Esophagus muscularis mucosa (tissue), 4 donors: ENCODE measurements around the gene SLC13A3. TPM values are rescaled to one million over a fixed set of nuclear protein-coding genes. Genes with fewer than 3 reads are reported as not detected.

Experiments
- DNase-seq: peaks from one replicate; pipeline ENCODE4 v3.0.0-alpha.2; 2017; ENCODE audit errors: extremely low spot score
- H3K27ac ChIP-seq, 4 donors: fragments of 200-600 bp; sonication (generic); replicated peaks in 1 of 4; 1 replicate in 3 of 4; 2 replicates in 1 of 4; pipeline ENCODE4 v1.5.1; 2016 to 2019; ENCODE audit warnings: mild to moderate bottlenecking in 1 of 4
- H3K27me3 ChIP-seq, 4 donors: fragments of 200-600 bp; sonication (generic); one replicate each; pipeline versions ENCODE4 v1.5.1 to v1.6.0; 2016 to 2019
- H3K36me3 ChIP-seq, 4 donors: fragments of 200-600 bp; sonication (generic); one replicate each; pipeline ENCODE4 v1.5.1; 2016 to 2019
- H3K4me1 ChIP-seq, 4 donors: fragments of 200-600 bp; sonication (generic); one replicate each; pipeline ENCODE4 v1.5.1; 2016 to 2019
- H3K4me3 ChIP-seq, 4 donors: fragments of 200-600 bp; sonication (generic); 1 replicate in 2 of 4; 2 replicates in 2 of 4; pipeline ENCODE4 v1.5.1; 2016 to 2019; ENCODE audit warnings: mild to moderate bottlenecking in 4 of 4, moderate library complexity in 1 of 4
- H3K9me3 ChIP-seq, 4 donors: fragments of 200-600 bp; sonication (generic); 1 replicate in 3 of 4; 2 replicates in 1 of 4; pipeline ENCODE4 v1.5.1; 2016 to 2019
- EP300 ChIP-seq: sonication (generic); formaldehyde crosslinking; IDR thresholded peaks from one replicate; pipeline ENCODE4 v1.6.1; 2017; ENCODE audit warnings: antibody characterized with exemption
- POLR2A ChIP-seq: fragments of 450-650 bp; IDR thresholded peaks from one replicate; pipeline ENCODE4 v1.6.1; 2017; ENCODE audit warnings: antibody characterized with exemption, moderate library complexity, mild to moderate bottlenecking, low read depth
- POLR2AphosphoS5 ChIP-seq, 2 donors: sonication (generic); formaldehyde crosslinking; IDR thresholded peaks; one replicate each; pipeline ENCODE4 v1.6.1; 2017; ENCODE audit warnings: antibody characterized with exemption in 2 of 2
- WGBS: methylation state at CpG from one replicate; pipeline ENCODE4 v1.1.5; 2018; 5-methylcytosine and 5-hydroxymethylcytosine counted together
- intact Hi-C: fragments of 100-400 bp; cut with DNase I; formaldehyde crosslinking; loops from one replicate; pipeline ENCODE4 v1.15.1; 2023
- total RNA-seq, 4 donors: library from RNA; depleted of rRNA; stranded (reverse); fragments of >200 nt; gene quantifications; one replicate each; pipeline versions ENCODE4 v1.1.0 to v1.2.1, GENCODE V29; 2016
- TF ChIP-seq, protein P1 (sequence below), 3 experiments: fragments of 200-600 bp in 2 of 3; fragments of 450-650 bp in 1 of 3; sonication (generic) in 2 of 3; IDR thresholded peaks; one replicate each; pipeline ENCODE4 v1.5.1; 2017 to 2019; ENCODE audit warnings: antibody characterized with exemption in 3 of 3, mild to moderate bottlenecking in 2 of 3, moderate library complexity in 1 of 3

Gene SLC13A3
- total RNA-seq, 4 donors from 2014 or later = 0.42 to 0.66 (median 0.61) TPM

DNA sequence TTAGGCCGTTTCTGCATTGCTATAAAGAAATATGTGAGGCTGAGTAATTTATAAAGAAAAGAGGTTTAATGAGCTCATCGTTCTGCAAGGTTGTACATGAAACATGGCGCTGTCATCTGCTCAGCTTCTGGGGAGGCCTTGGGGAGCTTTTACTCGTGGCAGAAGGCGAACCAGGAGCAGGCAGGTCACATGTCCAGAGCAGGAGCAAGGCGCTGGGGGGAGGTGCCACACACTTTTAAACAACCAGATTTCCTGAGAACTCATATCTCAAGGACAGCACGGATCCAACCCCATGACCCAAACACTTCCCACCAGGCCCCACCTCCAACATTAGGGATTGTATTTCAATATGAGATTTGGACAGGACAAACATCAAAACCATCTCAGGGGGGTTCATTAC is 6.4 kb upstream of the SLC13A3 start:
- peaks cover 0 to 6% (median 0%) of the 10 kb centered on the region in 4 donors for H3K9me3 ChIP-seq
- H3K36me3 ChIP-seq = no peaks in the 10 kb centered on the region
- no peak overlapping the region for H3K4me3 ChIP-seq
- no peak for DNase-seq
- no peak overlapping the region for H3K27ac ChIP-seq
- 77% methylated on average over 7 of the region's 7 CpGs for WGBS
- no peak for TF ChIP-seq POLR2A
- no peak for TF ChIP-seq POLR2AphosphoS5 (IDR thresholded peaks at IDR 0.05)
- TF ChIP-seq, protein P1, sequence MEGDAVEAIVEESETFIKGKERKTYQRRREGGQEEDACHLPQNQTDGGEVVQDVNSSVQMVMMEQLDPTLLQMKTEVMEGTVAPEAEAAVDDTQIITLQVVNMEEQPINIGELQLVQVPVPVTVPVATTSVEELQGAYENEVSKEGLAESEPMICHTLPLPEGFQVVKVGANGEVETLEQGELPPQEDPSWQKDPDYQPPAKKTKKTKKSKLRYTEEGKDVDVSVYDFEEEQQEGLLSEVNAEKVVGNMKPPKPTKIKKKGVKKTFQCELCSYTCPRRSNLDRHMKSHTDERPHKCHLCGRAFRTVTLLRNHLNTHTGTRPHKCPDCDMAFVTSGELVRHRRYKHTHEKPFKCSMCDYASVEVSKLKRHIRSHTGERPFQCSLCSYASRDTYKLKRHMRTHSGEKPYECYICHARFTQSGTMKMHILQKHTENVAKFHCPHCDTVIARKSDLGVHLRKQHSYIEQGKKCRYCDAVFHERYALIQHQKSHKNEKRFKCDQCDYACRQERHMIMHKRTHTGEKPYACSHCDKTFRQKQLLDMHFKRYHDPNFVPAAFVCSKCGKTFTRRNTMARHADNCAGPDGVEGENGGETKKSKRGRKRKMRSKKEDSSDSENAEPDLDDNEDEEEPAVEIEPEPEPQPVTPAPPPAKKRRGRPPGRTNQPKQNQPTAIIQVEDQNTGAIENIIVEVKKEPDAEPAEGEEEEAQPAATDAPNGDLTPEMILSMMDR (IDR thresholded peaks at IDR 0.05) = no peak
- TF ChIP-seq EP300 = no peak
- intact Hi-C loops = no loop called here
- H3K27me3 ChIP-seq = peaks cover 0 to 10% (median 0%) of the 10 kb centered on the region in 4 donors
- H3K4me1 ChIP-seq = no peaks in the 10 kb centered on the region

GRCh38 chr20:46657137-46657536 is 5.9 kb upstream of the SLC13A3 start:
- no peak overlapping the region for H3K4me3 ChIP-seq
- no peak for TF ChIP-seq POLR2AphosphoS5 (IDR thresholded peaks at IDR 0.05)
- TF ChIP-seq, protein P1 (IDR thresholded peaks at IDR 0.05) = no peak
- TF ChIP-seq EP300 = no peak
- TF ChIP-seq POLR2A = no peak
- H3K27me3 ChIP-seq = peaks cover 0 to 15% (median 0%) of the 10 kb centered on the region in 4 donors
- no peak overlapping the region for H3K27ac ChIP-seq
- no peaks in the 10 kb centered on the region for H3K4me1 ChIP-seq
- no peaks in the 10 kb centered on the region for H3K36me3 ChIP-seq
- 90% methylated on average over 8 of the region's 8 CpGs for WGBS
- peaks cover 0 to 6% (median 0%) of the 10 kb centered on the region in 4 donors for H3K9me3 ChIP-seq
- no peak for DNase-seq
- intact Hi-C loops = no loop called here

GRCh38 chr20:46652699-46653098 is 1.4 kb upstream of the SLC13A3 start:
- Histone ChIP-seq H3K27ac (no peak overlapping the region), H3K9me3 (no peaks in the 10 kb centered on the region), H3K36me3 (no peaks in the 10 kb centered on the region), H3K27me3 (peaks cover 0 to 33% (median 1%) of the 10 kb centered on the region in 4 donors), H3K4me1 (peaks cover 0 to 10% (median 7%) of the 10 kb centered on the region in 4 donors), H3K4me3 (no peak overlapping the region)
- TF ChIP-seq POLR2AphosphoS5 (IDR thresholded peaks at IDR 0.05) (no peak), POLR2A (no peak), EP300 (no peak)
- TF ChIP-seq, protein P1 (IDR thresholded peaks at IDR 0.05) = no peak
- DNase-seq = no peak
- intact Hi-C loops = no loop called here

DNA sequence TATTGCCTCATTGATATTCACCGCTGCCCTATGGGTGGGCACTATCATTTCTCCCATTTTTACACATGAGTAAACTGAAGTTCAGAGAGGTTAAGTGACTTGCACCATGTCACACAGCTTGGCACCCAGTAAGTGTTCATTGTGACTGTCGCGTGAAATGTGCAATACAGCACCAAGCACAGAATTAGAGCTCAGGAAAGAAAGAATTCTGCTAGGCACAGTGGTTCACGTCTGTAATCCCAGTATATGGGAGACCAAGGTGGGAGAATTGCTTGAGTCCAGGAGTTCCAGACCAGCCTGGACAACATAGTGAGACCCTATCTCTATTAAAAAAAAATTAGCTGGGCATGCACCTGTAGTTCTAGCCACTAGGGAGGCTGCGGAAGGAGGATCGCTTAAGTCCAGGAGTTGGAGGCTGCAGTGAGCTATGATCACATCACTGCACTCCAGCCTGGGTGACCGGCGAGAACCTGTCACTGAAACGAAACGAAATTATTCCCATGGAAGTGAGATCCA is 626 bp downstream of the SLC13A3 start:
- intact Hi-C loops = no loop called here
- 80% methylated on average over 10 of the region's 10 CpGs for WGBS
- peaks cover 0 to 33% (median 1%) of the 10 kb centered on the region in 4 donors for H3K27me3 ChIP-seq

More for the DNA sequence above, 626 bp downstream of the SLC13A3 start:
- Histone ChIP-seq H3K27ac (no peak overlapping the region), H3K4me1 (peaks cover 0 to 10% (median 7%) of the 10 kb centered on the region in 4 donors), H3K4me3 (peak overlapping the region in 3 of 4 donors; percentile 22 to 34 (median 23)), H3K9me3 (no peaks in the 10 kb centered on the region), H3K36me3 (no peaks in the 10 kb centered on the region)
- DNase-seq = no peak
- TF ChIP-seq POLR2A (no peak), EP300 (no peak), POLR2AphosphoS5 (IDR thresholded peaks at IDR 0.05) (no peak)
- TF ChIP-seq, protein P1 (IDR thresholded peaks at IDR 0.05) = no peak
